Hepatocyte (in vitro differentiated cells): ENCODE data around the gene ZNF787. TPM values are rescaled to one million over a fixed set of nuclear protein-coding genes. Genes with fewer than 3 reads are reported as not detected.

Experiments
- DNase-seq: peaks from one replicate; pipeline ENCODE4 v3.0.0-alpha.2; 2016; ENCODE audit warnings: low spot score
- H2AFZ ChIP-seq: fragments of 200-600 bp; sonication (generic); 2 replicates; pipeline ENCODE4 v1.6.0; 2016; ENCODE audit warnings: antibody characterized with exemption, mild to moderate bottlenecking
- H3K27ac ChIP-seq: fragments of 200-600 bp; sonication (generic); 2 replicates; pipeline ENCODE4 v1.5.1; 2016; ENCODE audit warnings: mild to moderate bottlenecking
- H3K27me3 ChIP-seq: fragments of 200-600 bp; sonication (generic); 2 replicates; pipeline ENCODE4 v1.6.1; 2016
- H3K36me3 ChIP-seq: fragments of 200-600 bp; sonication (generic); replicated peaks from 2 replicates; pipeline ENCODE4 v1.5.1; 2016; ENCODE audit warnings: low read depth; ENCODE audit not compliant: insufficient read depth
- H3K4me1 ChIP-seq: fragments of 200-600 bp; sonication (generic); 2 replicates; pipeline ENCODE4 v1.5.1; 2016; ENCODE audit warnings: mild to moderate bottlenecking, moderate library complexity; ENCODE audit not compliant: insufficient read depth
- H3K4me2 ChIP-seq: fragments of 200-600 bp; sonication (generic); 2 replicates; pipeline ENCODE4 v1.6.0; 2016
- H3K4me3 ChIP-seq: fragments of 200-600 bp; sonication (generic); 2 replicates; pipeline ENCODE4 v1.5.1; 2016; ENCODE audit warnings: mild to moderate bottlenecking
- H3K79me2 ChIP-seq: fragments of 200-600 bp; sonication (generic); 2 replicates; pipeline ENCODE4 v1.6.0; 2017; ENCODE audit warnings: mild to moderate bottlenecking
- H3K9me2 ChIP-seq: fragments of 200-600 bp; sonication (generic); replicated peaks from 2 replicates; pipeline ENCODE4 v1.6.0; 2017; ENCODE audit warnings: mild to moderate bottlenecking; ENCODE audit not compliant: insufficient read depth
- H3K9me3 ChIP-seq: fragments of 200-600 bp; sonication (generic); 2 replicates; pipeline ENCODE4 v1.5.1; 2016; ENCODE audit warnings: low read depth, mild to moderate bottlenecking
- H4K20me1 ChIP-seq: fragments of 200-600 bp; sonication (generic); 2 replicates; pipeline ENCODE4 v1.6.0; 2016; ENCODE audit warnings: mild to moderate bottlenecking; ENCODE audit not compliant: insufficient read depth, poor library complexity, severe bottlenecking
- CTCF ChIP-seq: fragments of 200-600 bp; sonication (generic); IDR thresholded peaks from 2 replicates; pipeline ENCODE4 v1.5.1; 2016; ENCODE audit warnings: antibody characterized with exemption, mild to moderate bottlenecking; ENCODE audit not compliant: poor library complexity
- EZH2 ChIP-seq: fragments of 200-600 bp; sonication (generic); IDR thresholded peaks from 2 replicates; pipeline ENCODE4 v1.6.1; 2016; ENCODE audit warnings: antibody characterized with exemption, mild to moderate bottlenecking, borderline replicate concordance
- EZH2phosphoT487 ChIP-seq: fragments of 200-600 bp; sonication (generic); IDR thresholded peaks from one replicate; pipeline ENCODE4 v1.6.1; 2018; ENCODE audit warnings: antibody characterized with exemption, mild to moderate bottlenecking, low read depth, moderate library complexity; ENCODE audit not compliant: unreplicated experiment, severe bottlenecking
- WGBS: methylation state at CpG from one replicate; pipeline ENCODE4 v1.1.6; 2016; ENCODE audit warnings: low lambda C conversion rate; ENCODE audit errors: missing lambda C conversion rate; 5-methylcytosine and 5-hydroxymethylcytosine counted together
- polyA plus RNA-seq: library from polyadenylated mRNA; unstranded; fragments of >200 nt; fragmentation: Nextera tagmentation; extraction: Ambion mirVana; gene quantifications from 2 replicates; pipeline ENCODE4 v1.2.1, GENCODE V29; 2016
- total RNA-seq: library from RNA; depleted of rRNA; stranded (reverse); fragments of >200 nt; gene quantifications from 2 replicates; pipeline ENCODE4 v1.2.3, GENCODE V29; 2014

ZNF787 gene
- total and polyA plus RNA-seq, 2 experiments from 2014 or later: 23.5 to 24.9 TPM

- Histone ChIP-seq H2AFZ (no peak overlapping the region), H3K79me2 (peaks cover under 1% of the 10 kb centered on the region), H3K27me3 (no peaks in the 10 kb centered on the region), H3K36me3 (no peaks in the 10 kb centered on the region), H3K4me2 (no peak overlapping the region), H4K20me1 (peaks cover 4% of the 10 kb centered on the region), H3K27ac (no peak overlapping the region), H3K9me2 (no peaks in the 10 kb centered on the region), H3K9me3 (no peaks in the 10 kb centered on the region), H3K4me3 (no peak overlapping the region), H3K4me1 (no peaks in the 10 kb centered on the region)
- DNase-seq: no peak
- TF ChIP-seq EZH2: no peak
- no peak for TF ChIP-seq CTCF
- TF ChIP-seq EZH2phosphoT487: no peak
- 98% methylated on average over 9 of the region's 9 CpGs for WGBS
These were observed 38.0 kb upstream of the ZNF787 start for GRCh38 chr19:56159009-56159559.

GRCh38 chr19:56158170-56158757 lies 37.2 kb upstream of the ZNF787 start:
- H3K27me3 ChIP-seq: no peaks in the 10 kb centered on the region
- H2AFZ ChIP-seq: no peak overlapping the region
- H3K9me3 ChIP-seq: no peaks in the 10 kb centered on the region
- 98% methylated on average over 16 of the region's 16 CpGs for WGBS
- DNase-seq: no peak
- no peaks in the 10 kb centered on the region for H3K4me1 ChIP-seq
- H3K27ac ChIP-seq: no peak overlapping the region
- TF ChIP-seq CTCF (no peak), EZH2 (no peak), EZH2phosphoT487 (no peak)
- H3K79me2 ChIP-seq: peaks cover 6% of the 10 kb centered on the region
- no peak overlapping the region for H3K4me2 ChIP-seq
- peaks cover 7% of the 10 kb centered on the region for H4K20me1 ChIP-seq
- no peaks in the 10 kb centered on the region for H3K9me2 ChIP-seq
- no peak overlapping the region for H3K4me3 ChIP-seq
- no peaks in the 10 kb centered on the region for H3K36me3 ChIP-seq

GRCh38 chr19:56156768-56157167 lies 35.7 kb upstream of the ZNF787 start:
- no peak for DNase-seq
- no peak for TF ChIP-seq CTCF
- TF ChIP-seq EZH2: no peak
- TF ChIP-seq EZH2phosphoT487: no peak
- H3K4me1 ChIP-seq: peaks cover 7% of the 10 kb centered on the region

More at GRCh38 chr19:56156768-56157167, 35.7 kb upstream of the ZNF787 start:
- no peaks in the 10 kb centered on the region for H3K9me2 ChIP-seq
- H4K20me1 ChIP-seq: peaks cover 22% of the 10 kb centered on the region
- 94% methylated on average over 11 of the region's 11 CpGs for WGBS
- H3K79me2 ChIP-seq: peaks cover 21% of the 10 kb centered on the region
- H2AFZ ChIP-seq: no peak overlapping the region
- H3K27ac ChIP-seq: no peak overlapping the region
- no peak overlapping the region for H3K4me2 ChIP-seq
- no peaks in the 10 kb centered on the region for H3K27me3 ChIP-seq
- H3K36me3 ChIP-seq: no peaks in the 10 kb centered on the region
- no peaks in the 10 kb centered on the region for H3K9me3 ChIP-seq
- H3K4me3 ChIP-seq: no peak overlapping the region
